Activated CD4-positive, alpha-beta T cell treated with anti-CD3 and anti-CD28 coated beads for 1 hour (primary cell): ENCODE measurements around the gene RBM23.
A peak's percentile ranks its signal among the peaks of the same experiment; 100 is the strongest.
"Not testable (repeated sequence)": the region's sequence is repeated elsewhere in the genome, so short reads cannot be mapped to it uniquely, and the experiment has no call there.

Experiments used
- DNase-seq: peaks from one replicate; pipeline ENCODE4 v3.0.0-alpha.2; 2020

The RBM23 gene

GRCh38 chr14:22915886-22916521 lies 2.9 kb downstream of the RBM23 start:
- no peak for DNase-seq

- not testable (repeated sequence) for DNase-seq
Observed at GRCh38 chr14:22914836-22915235, 4.1 kb downstream of the RBM23 start.

GRCh38 chr14:22910916-22911315 lies 8.0 kb downstream of the RBM23 start:
- DNase-seq, result no peak

- no peak for DNase-seq
Observed at GRCh38 chr14:22908601-22909000, 10.3 kb downstream of the RBM23 start.

- DNase-seq, result no peak
Observed at GRCh38 chr14:22907429-22907828, 11.5 kb downstream of the RBM23 start.

GRCh38 chr14:22906073-22906472 lies 12.9 kb downstream of the RBM23 start:
- DNase-seq, result no peak

- DNase-seq, result no peak
Observed at GRCh38 chr14:22905627-22906026, 13.3 kb downstream of the RBM23 start.

GRCh38 chr14:22903742-22904087 lies 15.2 kb downstream of the RBM23 start:
- no peak for DNase-seq

GRCh38 chr14:22901799-22902198 lies 17.1 kb downstream of the RBM23 start:
- no peak for DNase-seq

- no peak for DNase-seq
Observed at GRCh38 chr14:22900081-22900799, 18.7 kb downstream of the RBM23 start.

- no peak for DNase-seq
Observed at GRCh38 chr14:22898302-22899090, 20.5 kb downstream of the RBM23 start.

- DNase-seq, result no peak
Observed at GRCh38 chr14:22897357-22897756, 21.6 kb downstream of the RBM23 start.

- no peak for DNase-seq
Observed at GRCh38 chr14:22896760-22897159, 22.2 kb downstream of the RBM23 start.

- DNase-seq, result no peak
Observed at GRCh38 chr14:22896356-22896755, 22.6 kb downstream of the RBM23 start.

- no peak for DNase-seq
Observed at GRCh38 chr14:22895402-22895801, 23.5 kb downstream of the RBM23 start.

GRCh38 chr14:22893706-22894105 lies 25.2 kb downstream of the RBM23 start:
- no peak for DNase-seq

GRCh38 chr14:22892488-22892887 lies 26.5 kb downstream of the RBM23 start:
- no peak for DNase-seq

- DNase-seq, result no peak
Observed at GRCh38 chr14:22890416-22890815, 28.5 kb downstream of the RBM23 start.

- no peak for DNase-seq
Observed at GRCh38 chr14:22888662-22889061, 30.3 kb downstream of the RBM23 start.

GRCh38 chr14:22887990-22888378 lies 31.0 kb downstream of the RBM23 start:
- DNase-seq, result peak; percentile 29

- no peak for DNase-seq
Observed at GRCh38 chr14:22887260-22887989, 31.5 kb downstream of the RBM23 start.

GRCh38 chr14:22886500-22887259 lies 32.3 kb downstream of the RBM23 start:
- DNase-seq, result peak; percentile 52

GRCh38 chr14:22885975-22886374 lies 33.0 kb downstream of the RBM23 start:
- no peak for DNase-seq
